GM21360 (cell line): Measurements from ENCODE around the gene PDYN.

ENCODE experiments used
- ATAC-seq: cut with Tn5 transposase; IDR thresholded peaks from one replicate; pipeline ENCODE4 v1.9.1; 2021; ENCODE audit warnings: mild to moderate bottlenecking, moderate library complexity; ENCODE audit not compliant: unreplicated experiment

The PDYN gene

GRCh38 chr20:1995531-1996310 is 1.9 kb upstream of the PDYN start:
- ATAC-seq, result no peak

- no peak for ATAC-seq
Observed at GRCh38 chr20:1994627-1995026, 769 bp upstream of the PDYN start.

GRCh38 chr20:1992359-1993110 is 1.3 kb downstream of the PDYN start:
- no peak for ATAC-seq

- ATAC-seq, result no peak
Observed at GRCh38 chr20:1987826-1988225, 6.0 kb downstream of the PDYN start.

GRCh38 chr20:1983301-1983700 is 10.6 kb downstream of the PDYN start:
- no peak for ATAC-seq

- ATAC-seq, result no peak
Observed at GRCh38 chr20:1982686-1983085, 11.2 kb downstream of the PDYN start.

- no peak for ATAC-seq
Observed at GRCh38 chr20:1979106-1979778, 14.6 kb downstream of the PDYN start.

- ATAC-seq, result no peak
Observed at GRCh38 chr20:1975291-1975690, 18.6 kb downstream of the PDYN start.

- no peak for ATAC-seq
Observed at GRCh38 chr20:1973601-1974440, 20.0 kb downstream of the PDYN start.

- no peak for ATAC-seq
Observed at GRCh38 chr20:1971893-1972586, 21.8 kb downstream of the PDYN start.

- no peak for ATAC-seq
Observed at GRCh38 chr20:1968964-1969363, 24.9 kb downstream of the PDYN start.

- no peak for ATAC-seq
Observed at GRCh38 chr20:1965520-1966351, 28.1 kb downstream of the PDYN start.

GRCh38 chr20:1964659-1965405 is 29.0 kb downstream of the PDYN start:
- ATAC-seq, result no peak

GRCh38 chr20:1964061-1964460 is 29.8 kb downstream of the PDYN start:
- ATAC-seq, result no peak

GRCh38 chr20:1961374-1961773 is 32.5 kb downstream of the PDYN start:
- no peak for ATAC-seq

GRCh38 chr20:1959156-1959555 is 34.7 kb downstream of the PDYN start:
- no peak for ATAC-seq

- ATAC-seq, result no peak
Observed at GRCh38 chr20:1958426-1958825, 35.4 kb downstream of the PDYN start.

GRCh38 chr20:1955217-1955616 is 38.6 kb downstream of the PDYN start:
- ATAC-seq, result no peak

- no peak for ATAC-seq
Observed at GRCh38 chr20:1953621-1954020, 40.2 kb downstream of the PDYN start.
